ENCODE data around the gene MLXIPL.
"Not testable (repeated sequence)": the region's sequence is repeated elsewhere in the genome, so short reads cannot be mapped to it uniquely, and the experiment has no call there.

Gene MLXIPL

GRCh38 chr7:73645643-73646174, 21.4 kb upstream of the MLXIPL start:
- DNase-seq = no peak

- no peak for DNase-seq
Measured at GRCh38 chr7:73644688-73645286, 20.5 kb upstream of the MLXIPL start.

- no peak for DNase-seq
Measured at GRCh38 chr7:73642834-73643233, 18.5 kb upstream of the MLXIPL start.

- DNase-seq = no peak
Measured at GRCh38 chr7:73638911-73639310, 14.6 kb upstream of the MLXIPL start.

- no peak for DNase-seq
Measured at GRCh38 chr7:73635428-73636200, 11.3 kb upstream of the MLXIPL start.

- no peak for DNase-seq
Measured at GRCh38 chr7:73633844-73634243, 9.5 kb upstream of the MLXIPL start.

GRCh38 chr7:73633323-73633722, 9.0 kb upstream of the MLXIPL start:
- DNase-seq = no peak

- DNase-seq = no peak
Measured at GRCh38 chr7:73631558-73631957, 7.2 kb upstream of the MLXIPL start.

- no peak for DNase-seq
Measured at GRCh38 chr7:73628504-73628903, 4.2 kb upstream of the MLXIPL start.

- no peak for DNase-seq
Measured at GRCh38 chr7:73626814-73627213, 2.5 kb upstream of the MLXIPL start.

- DNase-seq = no peak
Measured at GRCh38 chr7:73625276-73625675, 954 bp upstream of the MLXIPL start.

- DNase-seq = no peak
Measured at GRCh38 chr7:73624669-73625001, 313 bp upstream of the MLXIPL start.

- no peak for DNase-seq
Measured at GRCh38 chr7:73622909-73623797, 1.2 kb downstream of the MLXIPL start.

GRCh38 chr7:73622527-73622908, 1.8 kb downstream of the MLXIPL start:
- no peak for DNase-seq

GRCh38 chr7:73621168-73622063, 2.9 kb downstream of the MLXIPL start:
- DNase-seq = no peak

- DNase-seq = not testable (repeated sequence)
Measured at GRCh38 chr7:73619394-73619793, 4.9 kb downstream of the MLXIPL start.

- no peak for DNase-seq
Measured at GRCh38 chr7:73618538-73618937, 5.8 kb downstream of the MLXIPL start.

- not testable (repeated sequence) for DNase-seq
Measured at GRCh38 chr7:73617520-73617919, 6.8 kb downstream of the MLXIPL start.

- DNase-seq = no peak
Measured at GRCh38 chr7:73615886-73616285, 8.4 kb downstream of the MLXIPL start.

- DNase-seq = not testable (repeated sequence)
Measured at GRCh38 chr7:73614937-73615336, 9.4 kb downstream of the MLXIPL start.

- no peak for DNase-seq
Measured at GRCh38 chr7:73613954-73614735, 10.2 kb downstream of the MLXIPL start.
